ENCODE results near the gene PROX2.

The PROX2 gene

DNA sequence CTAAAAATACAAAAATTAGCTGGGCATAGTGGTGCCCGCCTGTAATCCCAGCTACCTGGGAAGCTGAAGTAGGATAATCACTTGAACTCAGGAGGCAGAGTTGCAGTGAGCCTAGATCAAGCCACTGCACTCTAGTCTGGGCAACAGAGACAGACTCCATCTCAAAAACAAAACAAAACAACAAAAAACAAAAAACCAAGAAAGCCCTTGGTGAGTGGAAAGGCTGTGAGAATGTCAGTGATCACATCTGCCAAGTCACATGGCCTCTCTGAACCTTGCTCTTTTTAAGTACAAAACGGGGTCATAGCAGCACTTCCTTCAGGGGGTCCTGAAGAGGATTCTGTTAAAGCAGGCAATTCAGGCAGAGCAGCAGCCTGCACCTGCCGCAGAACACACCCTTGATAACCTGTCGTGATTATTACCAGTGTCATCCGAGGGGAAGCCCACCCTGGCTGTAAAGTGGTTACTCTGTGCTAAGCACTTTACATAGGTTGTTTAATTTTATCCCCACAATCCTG is 37.5 kb upstream of the PROX2 start:
- H3K36me3 Mint-ChIP-seq, result no peaks in the 10 kb centered on the region
- H3K27me3 Mint-ChIP-seq, result no peaks in the 10 kb centered on the region
- H3K27ac Mint-ChIP-seq, result no peak overlapping the region
- H3K4me3 Mint-ChIP-seq, result no peak overlapping the region
- H3K4me1 Mint-ChIP-seq (ENCODE audit: low read depth), result no peaks in the 10 kb centered on the region
- no peaks in the 10 kb centered on the region for H3K9me3 Mint-ChIP-seq (ENCODE audit: low read depth)

GRCh38 chr14:74912801-74913200 is 36.9 kb upstream of the PROX2 start:
- no peaks in the 10 kb centered on the region for H3K9me3 Mint-ChIP-seq (ENCODE audit: low read depth)
- H3K4me1 Mint-ChIP-seq (ENCODE audit: low read depth), result no peaks in the 10 kb centered on the region
- H3K4me3 Mint-ChIP-seq, result no peak overlapping the region
- H3K27ac Mint-ChIP-seq, result no peak overlapping the region
- H3K36me3 Mint-ChIP-seq, result no peaks in the 10 kb centered on the region
- H3K27me3 Mint-ChIP-seq, result no peaks in the 10 kb centered on the region

DNA sequence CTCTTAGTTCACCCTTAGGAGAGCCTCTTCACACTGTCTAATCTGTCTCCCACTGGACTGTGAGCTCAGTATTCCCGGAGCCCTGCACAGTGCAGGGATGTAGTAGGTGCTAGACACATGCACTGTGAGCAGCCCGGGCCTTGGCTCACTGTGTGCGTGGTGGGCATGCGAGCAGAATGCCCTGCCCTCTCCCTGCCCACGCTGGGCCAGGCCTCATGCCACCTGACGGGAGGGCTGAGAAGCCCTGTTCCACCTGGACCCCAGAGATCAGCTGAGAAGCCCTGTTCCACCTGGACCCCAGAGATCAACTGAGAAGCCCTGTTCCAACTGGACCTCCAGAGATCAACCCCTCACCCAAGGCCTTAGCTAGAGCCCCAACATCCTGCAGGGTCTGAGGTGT is 36.2 kb upstream of the PROX2 start:
- Mint-ChIP-seq H3K27me3 (no peaks in the 10 kb centered on the region), H3K36me3 (no peaks in the 10 kb centered on the region), H3K4me1 (ENCODE audit: low read depth) (peaks cover 3% of the 10 kb centered on the region), H3K9me3 (ENCODE audit: low read depth) (no peaks in the 10 kb centered on the region), H3K4me3 (no peak overlapping the region), H3K27ac (no peak overlapping the region)

DNA sequence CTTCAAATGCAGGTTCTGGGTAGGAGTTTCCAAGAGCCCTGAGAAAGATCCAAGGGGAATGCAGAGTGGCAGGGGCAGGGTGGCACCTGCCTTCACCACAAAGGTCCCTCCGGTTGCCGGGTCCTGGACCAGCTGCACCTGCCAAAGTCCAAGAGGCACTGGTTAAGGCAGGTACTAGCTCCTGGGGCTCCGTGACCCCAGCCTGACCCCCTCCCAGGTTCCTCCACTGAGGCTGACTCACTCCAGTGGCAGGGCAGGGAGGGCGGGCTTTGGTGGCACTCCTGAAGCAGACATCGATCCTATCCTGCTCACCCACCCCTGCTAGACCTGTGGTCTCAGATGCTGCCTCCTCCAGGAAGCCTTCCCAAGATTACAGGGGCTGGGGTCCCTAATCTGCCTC is 35.8 kb upstream of the PROX2 start:
- H3K36me3 Mint-ChIP-seq, result no peaks in the 10 kb centered on the region
- no peaks in the 10 kb centered on the region for H3K9me3 Mint-ChIP-seq (ENCODE audit: low read depth)
- H3K27ac Mint-ChIP-seq, result no peak overlapping the region
- H3K4me1 Mint-ChIP-seq (ENCODE audit: low read depth), result peaks cover 4% of the 10 kb centered on the region
- no peak overlapping the region for H3K4me3 Mint-ChIP-seq
- no peaks in the 10 kb centered on the region for H3K27me3 Mint-ChIP-seq

DNA sequence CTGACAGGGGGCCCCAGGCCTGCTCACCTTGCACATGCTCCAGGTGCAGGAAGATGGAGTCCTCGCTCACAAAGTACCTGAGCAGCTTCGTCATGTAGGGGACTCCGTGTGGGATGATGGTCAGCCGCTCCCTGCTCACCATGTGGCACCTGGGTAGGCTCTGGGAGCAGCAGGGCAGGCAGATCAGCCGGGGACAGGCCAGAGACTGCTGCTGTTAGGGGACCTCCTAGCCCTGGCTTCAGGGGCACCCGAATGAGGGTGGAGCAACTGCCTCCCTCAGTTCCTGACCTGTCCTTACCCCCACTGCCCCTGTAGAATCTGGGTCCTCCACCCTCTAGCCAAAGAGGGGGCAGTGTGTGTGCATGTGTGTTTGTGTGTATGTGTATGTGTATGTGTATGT is 35.3 kb upstream of the PROX2 start:
- Mint-ChIP-seq H3K36me3 (no peaks in the 10 kb centered on the region), H3K27me3 (no peaks in the 10 kb centered on the region), H3K4me3 (no peak overlapping the region), H3K9me3 (ENCODE audit: low read depth) (no peaks in the 10 kb centered on the region), H3K27ac (no peak overlapping the region), H3K4me1 (ENCODE audit: low read depth) (peaks cover 4% of the 10 kb centered on the region)

GRCh38 chr14:74910556-74910955 is 34.6 kb upstream of the PROX2 start:
- Mint-ChIP-seq H3K36me3 (no peaks in the 10 kb centered on the region), H3K9me3 (ENCODE audit: low read depth) (no peaks in the 10 kb centered on the region), H3K27ac (no peak overlapping the region), H3K4me1 (ENCODE audit: low read depth) (peaks cover 6% of the 10 kb centered on the region), H3K4me3 (no peak overlapping the region), H3K27me3 (no peaks in the 10 kb centered on the region)

GRCh38 chr14:74909911-74910310 is 34.0 kb upstream of the PROX2 start:
- Mint-ChIP-seq H3K27ac (no peak overlapping the region), H3K4me3 (no peak overlapping the region), H3K4me1 (ENCODE audit: low read depth) (peaks cover 6% of the 10 kb centered on the region), H3K9me3 (ENCODE audit: low read depth) (no peaks in the 10 kb centered on the region), H3K27me3 (no peaks in the 10 kb centered on the region), H3K36me3 (no peaks in the 10 kb centered on the region)

DNA sequence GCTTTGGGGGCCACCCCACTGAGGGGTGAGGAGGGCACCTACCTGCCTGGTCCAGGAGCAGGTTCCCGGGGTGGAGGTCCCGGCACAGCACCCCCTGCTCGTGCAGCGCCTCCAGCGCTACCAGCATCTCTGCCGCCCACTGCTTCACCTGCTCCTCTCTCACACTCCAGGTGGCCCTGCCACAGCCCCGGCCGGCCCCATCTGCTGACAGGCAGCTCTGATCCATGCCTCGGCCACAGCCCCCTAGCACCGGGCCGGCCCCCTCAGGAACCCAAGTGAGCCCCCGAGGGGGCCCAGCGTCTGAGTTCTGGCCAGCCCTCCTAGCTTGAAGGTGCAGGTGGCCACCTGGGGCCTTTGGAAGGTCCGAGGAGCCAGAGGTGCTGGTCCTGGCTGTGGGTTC is 33.6 kb upstream of the PROX2 start:
- no peak overlapping the region for H3K4me3 Mint-ChIP-seq
- no peaks in the 10 kb centered on the region for H3K36me3 Mint-ChIP-seq
- H3K27me3 Mint-ChIP-seq, result no peaks in the 10 kb centered on the region
- no peaks in the 10 kb centered on the region for H3K9me3 Mint-ChIP-seq (ENCODE audit: low read depth)
- no peak overlapping the region for H3K27ac Mint-ChIP-seq
- H3K4me1 Mint-ChIP-seq (ENCODE audit: low read depth), result peaks cover 6% of the 10 kb centered on the region

GRCh38 chr14:74908861-74909341 is 33.0 kb upstream of the PROX2 start:
- H3K27me3 Mint-ChIP-seq, result no peaks in the 10 kb centered on the region
- H3K27ac Mint-ChIP-seq, result no peak overlapping the region

GRCh38 chr14:74907744-74908143 is 31.8 kb upstream of the PROX2 start:
- Mint-ChIP-seq H3K27me3 (no peaks in the 10 kb centered on the region), H3K36me3 (no peaks in the 10 kb centered on the region), H3K4me3 (no peak overlapping the region), H3K27ac (no peak overlapping the region), H3K9me3 (ENCODE audit: low read depth) (no peaks in the 10 kb centered on the region), H3K4me1 (ENCODE audit: low read depth) (peaks cover 6% of the 10 kb centered on the region)

More at GRCh38 chr14:74908861-74909341, 33.0 kb upstream of the PROX2 start:
- H3K4me1 Mint-ChIP-seq (ENCODE audit: low read depth), result peaks cover 6% of the 10 kb centered on the region
- no peak overlapping the region for H3K4me3 Mint-ChIP-seq
- H3K36me3 Mint-ChIP-seq, result no peaks in the 10 kb centered on the region
- H3K9me3 Mint-ChIP-seq (ENCODE audit: low read depth), result no peaks in the 10 kb centered on the region

GRCh38 chr14:74906925-74907521 is 31.1 kb upstream of the PROX2 start:
- H3K27me3 Mint-ChIP-seq, result no peaks in the 10 kb centered on the region
- H3K36me3 Mint-ChIP-seq, result no peaks in the 10 kb centered on the region
- no peak overlapping the region for H3K4me3 Mint-ChIP-seq
- no peak overlapping the region for H3K27ac Mint-ChIP-seq
- peaks cover 6% of the 10 kb centered on the region for H3K4me1 Mint-ChIP-seq (ENCODE audit: low read depth)
- H3K9me3 Mint-ChIP-seq (ENCODE audit: low read depth), result no peaks in the 10 kb centered on the region

DNA sequence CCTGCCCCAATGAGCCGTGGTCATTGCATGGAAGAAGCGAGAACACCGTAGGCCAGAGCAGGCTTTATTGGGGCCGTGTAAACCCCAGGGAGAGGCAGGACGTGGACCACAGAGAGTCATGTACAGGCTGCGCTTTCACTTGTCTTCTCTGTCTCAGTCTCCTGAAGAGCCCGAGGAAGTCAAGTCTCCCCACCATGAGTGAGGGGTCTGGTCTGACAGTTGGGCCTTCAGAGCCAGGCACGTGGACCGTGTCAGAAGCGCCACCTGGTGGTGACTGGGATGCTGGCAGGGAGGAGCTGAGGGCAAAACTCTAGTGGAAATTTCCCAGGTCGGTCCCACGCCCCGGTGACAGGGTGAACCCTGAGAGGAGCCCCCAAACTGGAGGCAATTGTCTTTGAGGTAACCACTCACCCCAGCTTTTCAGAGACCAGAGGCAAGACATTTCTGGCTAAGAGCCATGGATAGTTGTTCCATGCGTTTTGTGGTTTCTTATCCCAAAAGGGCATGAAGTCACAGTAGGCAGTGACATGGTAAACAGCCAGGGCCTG is 29.7 kb upstream of the PROX2 start:
- Mint-ChIP-seq H3K27me3 (no peaks in the 10 kb centered on the region), H3K27ac (peak overlapping the region; percentile 72), H3K9me3 (ENCODE audit: low read depth) (no peaks in the 10 kb centered on the region), H3K4me3 (no peak overlapping the region), H3K36me3 (no peaks in the 10 kb centered on the region), H3K4me1 (ENCODE audit: low read depth) (peaks cover 6% of the 10 kb centered on the region)

GRCh38 chr14:74904635-74905503 is 28.9 kb upstream of the PROX2 start:
- peak overlapping the region; percentile 47 for H3K27ac Mint-ChIP-seq
- H3K4me1 Mint-ChIP-seq (ENCODE audit: low read depth), result peaks cover 6% of the 10 kb centered on the region
- no peak overlapping the region for H3K4me3 Mint-ChIP-seq
- H3K36me3 Mint-ChIP-seq, result no peaks in the 10 kb centered on the region
- H3K27me3 Mint-ChIP-seq, result no peaks in the 10 kb centered on the region
- no peaks in the 10 kb centered on the region for H3K9me3 Mint-ChIP-seq (ENCODE audit: low read depth)

DNA sequence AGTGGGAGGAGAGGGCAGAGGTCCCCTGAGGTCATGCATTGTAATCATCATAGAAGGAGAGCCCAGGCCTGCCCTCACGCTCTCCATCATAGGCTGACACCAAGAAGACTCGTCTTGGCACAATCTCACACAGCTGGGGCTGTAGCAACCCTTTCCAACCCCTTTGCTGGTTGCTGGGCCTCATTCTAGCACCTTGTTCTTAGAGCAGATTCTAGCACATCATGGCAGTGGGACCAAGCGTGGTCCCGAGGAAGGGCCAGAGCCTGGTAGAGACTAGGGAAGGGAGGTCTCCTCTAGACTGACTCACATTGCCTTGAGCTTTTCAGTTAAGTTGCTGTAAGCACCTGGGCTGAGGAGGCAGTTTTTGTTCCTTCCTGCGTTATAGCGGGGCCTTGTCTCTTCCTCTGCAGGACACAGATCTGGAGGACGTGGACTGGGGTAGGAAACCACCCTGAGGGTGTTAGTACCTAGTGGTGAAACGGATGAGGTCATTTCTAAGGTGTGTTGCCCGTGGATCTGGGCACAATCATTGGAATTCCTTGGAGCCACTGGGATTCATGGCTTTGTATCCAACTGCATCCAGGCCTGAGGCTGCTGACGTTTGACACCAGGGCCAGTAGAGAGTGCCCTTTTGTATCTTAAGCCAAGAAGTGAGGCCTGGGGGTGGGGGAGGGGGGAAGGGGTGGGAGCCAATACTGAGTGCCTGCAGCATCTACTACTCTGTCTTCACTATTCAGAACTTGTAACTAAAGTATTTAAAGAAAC is 27.2 kb upstream of the PROX2 start:
- peak overlapping the region; percentile 12 for H3K27ac Mint-ChIP-seq
- H3K4me3 Mint-ChIP-seq, result no peak overlapping the region
- H3K9me3 Mint-ChIP-seq (ENCODE audit: low read depth), result no peaks in the 10 kb centered on the region
- peaks cover 6% of the 10 kb centered on the region for H3K4me1 Mint-ChIP-seq (ENCODE audit: low read depth)
- H3K27me3 Mint-ChIP-seq, result no peaks in the 10 kb centered on the region
- peaks cover 6% of the 10 kb centered on the region for H3K36me3 Mint-ChIP-seq

GRCh38 chr14:74898694-74899093 is 22.7 kb upstream of the PROX2 start:
- Mint-ChIP-seq H3K36me3 (peaks cover 11% of the 10 kb centered on the region), H3K4me1 (ENCODE audit: low read depth) (peaks cover 2% of the 10 kb centered on the region), H3K27ac (peak overlapping the region; percentile 34), H3K9me3 (ENCODE audit: low read depth) (no peaks in the 10 kb centered on the region), H3K27me3 (no peaks in the 10 kb centered on the region), H3K4me3 (no peak overlapping the region)

Measured in activated naive CD8-positive, alpha-beta T cell (primary cell).